HEK293T (cell line): ENCODE results near the gene ZCWPW1.
"Not testable (repeated sequence)": the region's sequence is repeated elsewhere in the genome, so short reads cannot be mapped to it uniquely, and the experiment has no call there.

Source experiments
- ARNT ChIP-seq: fragments of 450-650 bp; IDR thresholded peaks from 2 replicates; pipeline ENCODE4 v1.6.1; 2017; ENCODE audit warnings: mild to moderate bottlenecking
- CTBP1 ChIP-seq: fragments of 450-650 bp; IDR thresholded peaks from 2 replicates; pipeline ENCODE4 v1.6.1; 2016; ENCODE audit warnings: borderline replicate concordance
- FOXK2 ChIP-seq: fragments of 450-650 bp; IDR thresholded peaks from 2 replicates; pipeline ENCODE4 v1.6.1; 2016; ENCODE audit warnings: mild to moderate bottlenecking
- SUZ12 ChIP-seq: fragments of 450-650 bp; IDR thresholded peaks from 2 replicates; pipeline ENCODE4 v1.6.1; 2016; ENCODE audit warnings: mild to moderate bottlenecking
- TARDBP ChIP-seq: fragments of 450-650 bp; IDR thresholded peaks from 2 replicates; pipeline ENCODE4 v1.6.1; 2016

DNA sequence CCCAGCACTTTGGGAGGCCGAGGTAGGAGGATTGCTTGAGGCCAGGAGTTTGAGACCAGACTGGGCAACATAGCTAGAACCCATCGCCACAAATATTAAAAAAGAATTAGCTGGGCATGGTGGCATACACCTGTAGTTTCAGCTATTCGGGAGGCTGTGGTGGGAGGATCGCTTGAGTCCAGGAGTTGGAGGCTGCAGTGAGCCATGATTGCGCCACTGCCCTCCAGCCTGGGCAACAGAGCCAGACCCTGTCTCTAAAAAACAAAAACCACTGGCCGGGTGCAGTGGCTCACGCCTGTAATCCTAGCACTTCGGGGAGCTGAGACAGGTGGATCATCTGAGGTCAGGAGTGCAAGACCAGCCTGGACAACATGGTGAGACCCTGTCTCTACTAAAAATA lies 25.4 kb upstream of the ZCWPW1 start:
- TF ChIP-seq SUZ12, TARDBP, ARNT, FOXK2, CTBP1: not testable (repeated sequence)
